Prostate gland (tissue), 2 donors: ENCODE results near the gene WDR20. TPM values are rescaled to one million over a fixed set of nuclear protein-coding genes. Genes with fewer than 3 reads are reported as not detected.

Source experiments
- DNase-seq: peaks from one replicate; pipeline ENCODE4 v3.0.0-alpha.2; 2019; ENCODE audit warnings: low spot score
- H3K27ac ChIP-seq, 2 donors: fragments of 200-600 bp; sonication (generic); 2 replicates each; pipeline ENCODE4 v1.5.1; 2017 to 2019
- H3K27me3 ChIP-seq: fragments of 200-600 bp; sonication (generic); replicated peaks from 2 replicates; pipeline ENCODE4 v1.5.1; 2019; ENCODE audit not compliant: insufficient read depth
- H3K36me3 ChIP-seq, 2 donors: fragments of 200-600 bp; sonication (generic); 1 replicate in 1 of 2; 2 replicates in 1 of 2; pipeline versions ENCODE4 v1.5.1 to v1.8.1; 2017 to 2019
- H3K4me1 ChIP-seq: fragments of 200-600 bp; sonication (generic); replicated peaks from 2 replicates; pipeline ENCODE4 v1.5.1; 2019
- H3K4me3 ChIP-seq, 2 donors: fragments of 200-600 bp; sonication (generic); 2 replicates each; pipeline ENCODE4 v1.5.1; 2017 to 2019
- H3K9me3 ChIP-seq: fragments of 200-600 bp; sonication (generic); 2 replicates; pipeline ENCODE4 v1.5.1; 2017
- CTCF ChIP-seq, 4 experiments: fragments of 200-600 bp in 2 of 4; fragments of 450-650 bp in 2 of 4; sonication (generic) in 2 of 4; IDR thresholded peaks; 1 replicate in 3 of 4; 2 replicates in 1 of 4; pipeline ENCODE4 v1.5.1; 2016 to 2019; ENCODE audit warnings: antibody characterized with exemption in 4 of 4, mild to moderate bottlenecking in 2 of 4, moderate library complexity in 2 of 4
- POLR2A ChIP-seq: fragments of 450-650 bp; IDR thresholded peaks from one replicate; pipeline ENCODE4 v1.6.1; 2016; ENCODE audit warnings: antibody characterized with exemption, mild to moderate bottlenecking
- POLR2AphosphoS5 ChIP-seq: sonication (generic); formaldehyde crosslinking; IDR thresholded peaks from one replicate; pipeline ENCODE4 v1.6.1; 2017; ENCODE audit warnings: antibody characterized with exemption
- WGBS: methylation state at CpG from one replicate; pipeline ENCODE4 v1.1.5; 2018; 5-methylcytosine and 5-hydroxymethylcytosine counted together
- intact Hi-C: fragments of 100-400 bp; cut with DNase I; formaldehyde crosslinking; loops from one replicate; pipeline ENCODE4 v1.14.2; 2022
- total RNA-seq, 2 donors: library from RNA; depleted of rRNA; stranded (reverse); fragments of >200 nt; gene quantifications; one replicate each; pipeline ENCODE4 v1.1.0, GENCODE V29; 2016

Gene WDR20
- total RNA-seq, 2 donors from 2014 or later, result 36.6 to 38.6 TPM

GRCh38 chr14:102187568-102188001 lies 47.9 kb downstream of the WDR20 start:
- WGBS, result 42% methylated on average over 4 of the region's 4 CpGs

GRCh38 chr14:102188187-102188586 lies 48.5 kb downstream of the WDR20 start:
- no peak for DNase-seq
- TF ChIP-seq POLR2AphosphoS5, result no peak
- no peak for TF ChIP-seq CTCF (IDR thresholded peaks at IDR 0.05)
- no peak for TF ChIP-seq POLR2A
- Histone ChIP-seq H3K36me3 (no peaks in the 10 kb centered on the region), H3K4me1 (no peaks in the 10 kb centered on the region), H3K27me3 (no peaks in the 10 kb centered on the region), H3K27ac (no peak overlapping the region), H3K4me3 (no peak overlapping the region), H3K9me3 (no peaks in the 10 kb centered on the region)
- intact Hi-C loops, result no loop called here
- WGBS, result 57% methylated on average over 1 of the region's 1 CpG

More at GRCh38 chr14:102187568-102188001, 47.9 kb downstream of the WDR20 start:
- peak; percentile 24 for DNase-seq
- TF ChIP-seq POLR2AphosphoS5, result no peak
- TF ChIP-seq CTCF (IDR thresholded peaks at IDR 0.05), result no peak
- TF ChIP-seq POLR2A, result no peak
- no peak overlapping the region for H3K4me3 ChIP-seq
- no peaks in the 10 kb centered on the region for H3K27me3 ChIP-seq
- no peaks in the 10 kb centered on the region for H3K36me3 ChIP-seq
- H3K4me1 ChIP-seq, result no peaks in the 10 kb centered on the region
- no peak overlapping the region for H3K27ac ChIP-seq
- no peaks in the 10 kb centered on the region for H3K9me3 ChIP-seq
- intact Hi-C loops, result no loop called here

- intact Hi-C loops, result no loop called here
- H3K4me1 ChIP-seq, result no peaks in the 10 kb centered on the region
Observed at GRCh38 chr14:102189874-102190273, 50.2 kb downstream of the WDR20 start.

GRCh38 chr14:102192840-102193502 lies 53.3 kb downstream of the WDR20 start:
- no peak overlapping the region for H3K27ac ChIP-seq
- no peaks in the 10 kb centered on the region for H3K9me3 ChIP-seq
- 86% methylated on average over 13 of the region's 13 CpGs for WGBS
- TF ChIP-seq CTCF (IDR thresholded peaks at IDR 0.05) (no peak), POLR2A (no peak), POLR2AphosphoS5 (no peak)
- H3K27me3 ChIP-seq, result no peaks in the 10 kb centered on the region
- DNase-seq, result no peak
- H3K4me3 ChIP-seq, result no peak overlapping the region
- no peaks in the 10 kb centered on the region for H3K36me3 ChIP-seq
- intact Hi-C loops, result no loop called here
- no peaks in the 10 kb centered on the region for H3K4me1 ChIP-seq

More at GRCh38 chr14:102189874-102190273, 50.2 kb downstream of the WDR20 start:
- WGBS, result 96% methylated on average over 5 of the region's 5 CpGs
- DNase-seq, result no peak
- H3K36me3 ChIP-seq, result no peaks in the 10 kb centered on the region
- TF ChIP-seq POLR2AphosphoS5 (no peak), CTCF (IDR thresholded peaks at IDR 0.05) (no peak), POLR2A (no peak)
- H3K4me3 ChIP-seq, result no peak overlapping the region
- H3K9me3 ChIP-seq, result no peaks in the 10 kb centered on the region
- H3K27me3 ChIP-seq, result no peaks in the 10 kb centered on the region
- no peak overlapping the region for H3K27ac ChIP-seq

GRCh38 chr14:102194856-102195255 lies 55.2 kb downstream of the WDR20 start:
- DNase-seq, result no peak
- no peaks in the 10 kb centered on the region for H3K36me3 ChIP-seq
- 72% methylated on average over 4 of the region's 4 CpGs for WGBS
- no peak overlapping the region for H3K4me3 ChIP-seq
- no peaks in the 10 kb centered on the region for H3K27me3 ChIP-seq
- no peaks in the 10 kb centered on the region for H3K9me3 ChIP-seq
- intact Hi-C loops, result no loop called here
- no peak overlapping the region for H3K27ac ChIP-seq
- H3K4me1 ChIP-seq, result no peaks in the 10 kb centered on the region
- TF ChIP-seq CTCF (IDR thresholded peaks at IDR 0.05), result no peak
- TF ChIP-seq POLR2A, result no peak
- TF ChIP-seq POLR2AphosphoS5, result no peak
